B cell (primary cell): Measurements from ENCODE around the gene ANKFN1.

ENCODE experiments used
- EZH2 ChIP-seq: IDR thresholded peaks from 2 replicates; pipeline ENCODE4 v1.6.1; 2012; ENCODE audit warnings: borderline replicate concordance, low read depth, mild to moderate bottlenecking, moderate library complexity, low read length; ENCODE audit not compliant: insufficient read depth, poor library complexity, severe bottlenecking
- TF ChIP-seq, protein P1 (sequence below): fragments of 200-600 bp; IDR thresholded peaks from one replicate; pipeline ENCODE4 v1.8.0; 2022; ENCODE audit warnings: antibody characterized with exemption, mild to moderate bottlenecking

DNA sequence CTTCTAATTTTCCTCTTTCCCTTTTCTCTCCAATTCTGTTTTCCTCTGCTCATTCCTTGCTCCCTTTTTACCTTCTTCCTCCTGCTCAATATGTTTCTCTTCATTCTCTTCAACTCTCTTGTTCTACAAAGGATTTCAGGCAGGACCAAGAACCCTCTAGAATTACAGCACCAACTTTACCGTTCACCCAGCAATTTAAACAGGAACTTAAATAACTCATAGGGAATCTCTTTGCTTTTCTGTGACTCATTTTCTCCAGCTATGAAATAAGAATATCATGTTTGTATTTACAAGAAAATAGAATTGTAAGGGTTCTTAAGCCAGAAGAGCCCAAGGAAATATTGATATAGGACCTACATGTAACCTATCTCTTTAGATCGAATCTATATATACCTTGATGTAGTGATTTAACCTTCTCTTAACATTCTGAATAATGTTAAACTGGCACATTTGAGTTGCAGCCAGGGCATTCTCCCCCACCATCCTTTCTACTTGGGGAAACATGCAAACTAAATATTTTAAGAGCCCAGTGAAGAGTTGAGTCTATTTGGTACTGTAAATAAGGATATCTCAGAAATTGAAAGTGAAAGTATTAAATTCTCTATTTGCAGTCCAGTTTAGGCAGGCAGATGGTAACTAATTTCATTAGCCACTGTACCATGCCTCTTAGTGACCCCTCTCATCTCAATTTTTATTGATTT is 137.0 kb downstream of the ANKFN1 start:
- TF ChIP-seq, protein P1, sequence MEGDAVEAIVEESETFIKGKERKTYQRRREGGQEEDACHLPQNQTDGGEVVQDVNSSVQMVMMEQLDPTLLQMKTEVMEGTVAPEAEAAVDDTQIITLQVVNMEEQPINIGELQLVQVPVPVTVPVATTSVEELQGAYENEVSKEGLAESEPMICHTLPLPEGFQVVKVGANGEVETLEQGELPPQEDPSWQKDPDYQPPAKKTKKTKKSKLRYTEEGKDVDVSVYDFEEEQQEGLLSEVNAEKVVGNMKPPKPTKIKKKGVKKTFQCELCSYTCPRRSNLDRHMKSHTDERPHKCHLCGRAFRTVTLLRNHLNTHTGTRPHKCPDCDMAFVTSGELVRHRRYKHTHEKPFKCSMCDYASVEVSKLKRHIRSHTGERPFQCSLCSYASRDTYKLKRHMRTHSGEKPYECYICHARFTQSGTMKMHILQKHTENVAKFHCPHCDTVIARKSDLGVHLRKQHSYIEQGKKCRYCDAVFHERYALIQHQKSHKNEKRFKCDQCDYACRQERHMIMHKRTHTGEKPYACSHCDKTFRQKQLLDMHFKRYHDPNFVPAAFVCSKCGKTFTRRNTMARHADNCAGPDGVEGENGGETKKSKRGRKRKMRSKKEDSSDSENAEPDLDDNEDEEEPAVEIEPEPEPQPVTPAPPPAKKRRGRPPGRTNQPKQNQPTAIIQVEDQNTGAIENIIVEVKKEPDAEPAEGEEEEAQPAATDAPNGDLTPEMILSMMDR = no peak
- TF ChIP-seq EZH2 = no peak
